Smooth muscle cell (in vitro differentiated cells): ENCODE results near the gene GLUD2. TPM values are rescaled to one million over a fixed set of nuclear protein-coding genes. Genes with fewer than 3 reads are reported as not detected.

Experiments used
- DNase-seq: peaks from one replicate; lab custom pipeline; 2025; ENCODE audit not compliant: unreplicated experiment; lab: John Stamatoyannopoulos, UW
- H2AFZ ChIP-seq: fragments of 200-600 bp; sonication (generic); 2 replicates; pipeline ENCODE4 v1.6.0; 2016; ENCODE audit warnings: antibody characterized with exemption, low read depth, mild to moderate bottlenecking
- H3F3A ChIP-seq: fragments of 200-600 bp; sonication (generic); 2 replicates; pipeline ENCODE4 v1.6.0; 2017; ENCODE audit warnings: antibody characterized with exemption, low read depth
- H3K27ac ChIP-seq: fragments of 200-600 bp; sonication (generic); 2 replicates; pipeline ENCODE4 v1.5.1; 2016; ENCODE audit warnings: low read depth, mild to moderate bottlenecking
- H3K27me3 ChIP-seq: fragments of 200-600 bp; sonication (generic); 2 replicates; pipeline ENCODE4 v1.6.1; 2016; ENCODE audit warnings: low read depth, mild to moderate bottlenecking
- H3K36me3 ChIP-seq: fragments of 200-600 bp; sonication (generic); 2 replicates; pipeline ENCODE4 v1.5.1; 2016; ENCODE audit warnings: low read depth
- H3K4me1 ChIP-seq: fragments of 200-600 bp; sonication (generic); 2 replicates; pipeline ENCODE4 v1.5.1; 2016; ENCODE audit warnings: low read depth
- H3K4me2 ChIP-seq: fragments of 200-600 bp; sonication (generic); 2 replicates; pipeline ENCODE4 v1.6.0; 2016; ENCODE audit warnings: mild to moderate bottlenecking
- H3K4me3 ChIP-seq: fragments of 200-600 bp; sonication (generic); 2 replicates; pipeline ENCODE4 v1.5.1; 2016; ENCODE audit warnings: mild to moderate bottlenecking
- H3K79me2 ChIP-seq: fragments of 200-600 bp; sonication (generic); 2 replicates; pipeline ENCODE4 v1.6.0; 2016; ENCODE audit warnings: low read depth, mild to moderate bottlenecking
- H3K9ac ChIP-seq: fragments of 200-600 bp; sonication (generic); 2 replicates; pipeline ENCODE4 v1.6.0; 2016; ENCODE audit warnings: low read depth
- H3K9me3 ChIP-seq: fragments of 200-600 bp; sonication (generic); replicated peaks from 2 replicates; pipeline ENCODE4 v1.5.1; 2016; ENCODE audit warnings: low read depth
- H4K20me1 ChIP-seq: fragments of 200-600 bp; sonication (generic); 2 replicates; pipeline ENCODE4 v1.6.0; 2016; ENCODE audit warnings: low read depth
- CTCF ChIP-seq: fragments of 200-600 bp; sonication (generic); IDR thresholded peaks from 2 replicates; pipeline ENCODE4 v1.5.1; 2017; ENCODE audit warnings: borderline replicate concordance, mild to moderate bottlenecking, antibody characterized with exemption; ENCODE audit not compliant: insufficient read depth, poor library complexity, severe bottlenecking
- WGBS: methylation state at CpG from one replicate; pipeline ENCODE4 v1.1.7; 2016; ENCODE audit warnings: low lambda C conversion rate; 5-methylcytosine and 5-hydroxymethylcytosine counted together
- polyA plus RNA-seq: library from polyadenylated mRNA; unstranded; fragments of >200 nt; fragmentation: Nextera tagmentation; extraction: Ambion mirVana; gene quantifications from 2 replicates; pipeline ENCODE4 v1.2.1, GENCODE V29; 2016
- total RNA-seq: library from RNA; depleted of rRNA; stranded (reverse); fragments of >200 nt; gene quantifications from 2 replicates; pipeline ENCODE4 v1.2.3, GENCODE V29; 2014

GLUD2 gene
- total and polyA plus RNA-seq, 2 experiments from 2014 or later: 0.13 to 2.2 TPM

GRCh38 chrX:121085612-121086010 lies 38.2 kb downstream of the GLUD2 start:
- no peaks in the 10 kb centered on the region for H3K27me3 ChIP-seq
- H3K36me3 ChIP-seq: no peaks in the 10 kb centered on the region
- no peaks in the 10 kb centered on the region for H3K4me1 ChIP-seq
- no peaks in the 10 kb centered on the region for H3K9me3 ChIP-seq
- H3K4me2 ChIP-seq: no peak overlapping the region
- DNase-seq: no peak
- H3F3A ChIP-seq: no peaks in the 10 kb centered on the region
- H3K79me2 ChIP-seq: no peaks in the 10 kb centered on the region
- no peaks in the 10 kb centered on the region for H4K20me1 ChIP-seq
- no peak overlapping the region for H3K9ac ChIP-seq
- no peak for TF ChIP-seq CTCF
- H3K4me3 ChIP-seq: no peak overlapping the region
- no peak overlapping the region for H2AFZ ChIP-seq
- no peak overlapping the region for H3K27ac ChIP-seq
- 75% methylated on average over 2 of the region's 2 CpGs for WGBS

- H3K4me1 ChIP-seq: no peaks in the 10 kb centered on the region
- DNase-seq: no peak
- no peaks in the 10 kb centered on the region for H4K20me1 ChIP-seq
- TF ChIP-seq CTCF: no peak
- H3K4me2 ChIP-seq: no peak overlapping the region
- H3F3A ChIP-seq: no peaks in the 10 kb centered on the region
- 59% methylated on average over 2 of the region's 2 CpGs for WGBS
- no peaks in the 10 kb centered on the region for H3K27me3 ChIP-seq
- no peaks in the 10 kb centered on the region for H3K36me3 ChIP-seq
- no peaks in the 10 kb centered on the region for H3K79me2 ChIP-seq
- H2AFZ ChIP-seq: no peak overlapping the region
- no peak overlapping the region for H3K4me3 ChIP-seq
- H3K9ac ChIP-seq: no peak overlapping the region
- no peak overlapping the region for H3K27ac ChIP-seq
- H3K9me3 ChIP-seq: no peaks in the 10 kb centered on the region
Observed at GRCh38 chrX:121093011-121093410, 45.6 kb downstream of the GLUD2 start.

Other genes with a start within 250 kb of the GLUD2 start
- gene CT47B1, start 171.7 kb upstream of the GLUD2 start, total RNA-seq: not detected in 2 replicates
- gene CT47B1, start 171.7 kb upstream of the GLUD2 start, polyA plus RNA-seq: not detected in 2 replicates
- not detected in 2 replicates for gene CT47A11, start 110.5 kb upstream of the GLUD2 start, total RNA-seq
- gene CT47A11, start 110.5 kb upstream of the GLUD2 start, polyA plus RNA-seq: not detected in 2 replicates
- not detected in 2 replicates for gene CT47A10, start 105.6 kb upstream of the GLUD2 start, total RNA-seq
- not detected in 2 replicates for gene CT47A10, start 105.6 kb upstream of the GLUD2 start, polyA plus RNA-seq
- not detected in 2 replicates for gene CT47A9, start 100.7 kb upstream of the GLUD2 start, total RNA-seq
- gene CT47A9, start 100.7 kb upstream of the GLUD2 start, polyA plus RNA-seq: not detected in 2 replicates
- not detected in 2 replicates for gene CT47A8, start 95.9 kb upstream of the GLUD2 start, total RNA-seq
- not detected in 2 replicates for gene CT47A8, start 95.9 kb upstream of the GLUD2 start, polyA plus RNA-seq
- not detected in 2 replicates for gene CT47A7, start 91.0 kb upstream of the GLUD2 start, total RNA-seq
- gene CT47A7, start 91.0 kb upstream of the GLUD2 start, polyA plus RNA-seq: not detected in 2 replicates
- gene CT47A6, start 86.1 kb upstream of the GLUD2 start, total RNA-seq: not detected in 2 replicates
- not detected in 2 replicates for gene CT47A6, start 86.1 kb upstream of the GLUD2 start, polyA plus RNA-seq
- gene CT47A5, start 81.3 kb upstream of the GLUD2 start, total RNA-seq: not detected in 2 replicates
- gene CT47A5, start 81.3 kb upstream of the GLUD2 start, polyA plus RNA-seq: not detected in 2 replicates
- not detected in 2 replicates for gene CT47A4, start 76.4 kb upstream of the GLUD2 start, total RNA-seq
- not detected in 2 replicates for gene CT47A4, start 76.4 kb upstream of the GLUD2 start, polyA plus RNA-seq
- gene CT47A3, start 71.5 kb upstream of the GLUD2 start, total RNA-seq: not detected in 2 replicates
- gene CT47A3, start 71.5 kb upstream of the GLUD2 start, polyA plus RNA-seq: not detected in 2 replicates
- not detected in 2 replicates for gene CT47A2, start 66.7 kb upstream of the GLUD2 start, total RNA-seq
- not detected in 2 replicates for gene CT47A2, start 66.7 kb upstream of the GLUD2 start, polyA plus RNA-seq
- not detected in 2 replicates for gene CT47A1, start 61.9 kb upstream of the GLUD2 start, total RNA-seq
- gene CT47A1, start 61.9 kb upstream of the GLUD2 start, polyA plus RNA-seq: not detected in 2 replicates